Measurements from ENCODE around the gene RAI1.

DNA sequence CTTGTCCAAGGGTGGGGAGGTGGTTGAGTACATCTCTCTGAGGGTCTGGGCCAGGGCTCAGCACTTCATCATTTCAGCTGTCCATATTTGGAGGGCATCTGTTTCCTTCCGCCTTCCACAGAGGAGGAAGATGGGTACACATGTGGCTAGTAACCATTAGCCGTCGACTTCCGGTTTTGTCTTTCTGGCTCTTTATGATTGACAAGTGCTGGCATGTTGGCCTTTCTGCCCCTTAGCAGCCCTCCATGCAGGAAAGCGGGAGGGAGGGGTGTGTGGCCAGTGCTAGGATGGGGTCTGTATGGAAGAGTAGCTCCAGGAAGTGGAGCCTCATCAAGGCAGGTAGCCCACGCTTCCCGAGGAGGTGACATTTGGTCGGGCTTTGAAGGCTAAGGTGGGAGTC lies 69.6 kb downstream of the RAI1 start:
- TF ChIP-seq SMC3 (IDR thresholded peaks at IDR 0.05; ENCODE audit: low read length) = no peak
- no peak for TF ChIP-seq ZNF350 (CRISPR knock-in tag; IDR thresholded peaks at IDR 0.05; ENCODE audit: borderline replicate concordance, low read depth)
- TF ChIP-seq SP5 (CRISPR knock-in tag; IDR thresholded peaks at IDR 0.05; ENCODE audit: borderline replicate concordance, low read depth) = no peak
- TF ChIP-seq, protein P1, sequence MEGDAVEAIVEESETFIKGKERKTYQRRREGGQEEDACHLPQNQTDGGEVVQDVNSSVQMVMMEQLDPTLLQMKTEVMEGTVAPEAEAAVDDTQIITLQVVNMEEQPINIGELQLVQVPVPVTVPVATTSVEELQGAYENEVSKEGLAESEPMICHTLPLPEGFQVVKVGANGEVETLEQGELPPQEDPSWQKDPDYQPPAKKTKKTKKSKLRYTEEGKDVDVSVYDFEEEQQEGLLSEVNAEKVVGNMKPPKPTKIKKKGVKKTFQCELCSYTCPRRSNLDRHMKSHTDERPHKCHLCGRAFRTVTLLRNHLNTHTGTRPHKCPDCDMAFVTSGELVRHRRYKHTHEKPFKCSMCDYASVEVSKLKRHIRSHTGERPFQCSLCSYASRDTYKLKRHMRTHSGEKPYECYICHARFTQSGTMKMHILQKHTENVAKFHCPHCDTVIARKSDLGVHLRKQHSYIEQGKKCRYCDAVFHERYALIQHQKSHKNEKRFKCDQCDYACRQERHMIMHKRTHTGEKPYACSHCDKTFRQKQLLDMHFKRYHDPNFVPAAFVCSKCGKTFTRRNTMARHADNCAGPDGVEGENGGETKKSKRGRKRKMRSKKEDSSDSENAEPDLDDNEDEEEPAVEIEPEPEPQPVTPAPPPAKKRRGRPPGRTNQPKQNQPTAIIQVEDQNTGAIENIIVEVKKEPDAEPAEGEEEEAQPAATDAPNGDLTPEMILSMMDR (CRISPR knock-in tag; IDR thresholded peaks at IDR 0.05) = no peak
- no peak for TF ChIP-seq MXI1 (IDR thresholded peaks at IDR 0.05; ENCODE audit: borderline replicate concordance, low read depth, low read length)
- no peak for TF ChIP-seq STAG1 (CRISPR knock-in tag; IDR thresholded peaks at IDR 0.05)
- TF ChIP-seq BHLHE40 (IDR thresholded peaks at IDR 0.05; ENCODE audit: low read length) = no peak
- TF ChIP-seq TCF7L2 (IDR thresholded peaks at IDR 0.05; ENCODE audit: low read depth, low read length) = no peak
- TF ChIP-seq, protein P2, sequence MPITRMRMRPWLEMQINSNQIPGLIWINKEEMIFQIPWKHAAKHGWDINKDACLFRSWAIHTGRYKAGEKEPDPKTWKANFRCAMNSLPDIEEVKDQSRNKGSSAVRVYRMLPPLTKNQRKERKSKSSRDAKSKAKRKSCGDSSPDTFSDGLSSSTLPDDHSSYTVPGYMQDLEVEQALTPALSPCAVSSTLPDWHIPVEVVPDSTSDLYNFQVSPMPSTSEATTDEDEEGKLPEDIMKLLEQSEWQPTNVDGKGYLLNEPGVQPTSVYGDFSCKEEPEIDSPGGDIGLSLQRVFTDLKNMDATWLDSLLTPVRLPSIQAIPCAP (CRISPR knock-in tag; IDR thresholded peaks at IDR 0.05; ENCODE audit: low read depth) = no peak
- TF ChIP-seq KAT8 (CRISPR knock-in tag; IDR thresholded peaks at IDR 0.05) = no peak
- TF ChIP-seq ZNF282 (IDR thresholded peaks at IDR 0.05; ENCODE audit: partially characterized antibody) = no peak
- TF ChIP-seq HNRNPH1 (optimal IDR thresholded peaks at IDR 0.05; ENCODE audit: low read depth, low read length) = no peak

All from HepG2 (cell line).